K562 (cell line): ENCODE measurements around the gene DNAJB13. TPM values are rescaled to one million over a fixed set of nuclear protein-coding genes. Genes with fewer than 3 reads are reported as not detected.

Experiments
- C11orf30 ChIP-seq: fragments of 450-650 bp; IDR thresholded peaks from 2 replicates; pipeline ENCODE4 v1.6.1; 2016; ENCODE audit warnings: low read depth, mild to moderate bottlenecking
- CAMTA2 ChIP-seq: fragments of 250-450 bp; sonication (Bioruptor Pico); conservative IDR thresholded peaks from 2 replicates; pipeline ENCODE4 v1.5.1; 2022
- CBFA2T2 ChIP-seq: fragments of 450-650 bp; conservative IDR thresholded peaks from 2 replicates; pipeline ENCODE4 v1.6.1; 2017; ENCODE audit warnings: mild to moderate bottlenecking
- CBFA2T3 ChIP-seq: fragments of 450-650 bp; IDR thresholded peaks from 2 replicates; pipeline ENCODE4 v1.6.1; 2017
- COPS2 ChIP-seq: fragments of 450-650 bp; conservative IDR thresholded peaks from 2 replicates; pipeline ENCODE4 v1.6.1; 2016; ENCODE audit warnings: mild to moderate bottlenecking, moderate library complexity
- FOXO4 ChIP-seq: fragments of 450-650 bp; formaldehyde crosslinking; IDR thresholded peaks from 2 replicates; pipeline ENCODE4 v1.4.0; 2020; ENCODE audit warnings: mild to moderate bottlenecking, moderate library complexity
- HDAC6 ChIP-seq: IDR thresholded peaks from 2 replicates; pipeline ENCODE4 v1.6.1; 2012; ENCODE audit warnings: low read depth, mild to moderate bottlenecking, control low read depth, inconsistent platforms, low read length, moderate library complexity
- KDM1A ChIP-seq, 2 experiments: fragments of 450-650 bp; IDR thresholded peaks; 2 replicates each; pipeline ENCODE4 v1.6.1; 2016; ENCODE audit warnings: mild to moderate bottlenecking in 2 of 2
- KDM5B ChIP-seq: fragments of 200-600 bp; sonication (generic); IDR thresholded peaks from 2 replicates; pipeline ENCODE4 v1.6.1; 2012; ENCODE audit warnings: low read depth, mild to moderate bottlenecking, moderate library complexity, low read length, control low read depth, inconsistent platforms; ENCODE audit not compliant: insufficient replicate concordance
- MEIS2 ChIP-seq: fragments of 450-650 bp; IDR thresholded peaks from 2 replicates; pipeline ENCODE4 v1.6.1; 2014; ENCODE audit warnings: mild to moderate bottlenecking; ENCODE audit not compliant: partially characterized antibody
- NFIX ChIP-seq: fragments of 250-450 bp; sonication (Bioruptor Pico); IDR thresholded peaks from 2 replicates; pipeline ENCODE4 v1.4.0; 2020; ENCODE audit warnings: low read depth, mild to moderate bottlenecking, moderate library complexity
- POLR3A ChIP-seq: IDR thresholded peaks from 2 replicates; pipeline ENCODE4 v1.6.1; 2011; ENCODE audit warnings: borderline replicate concordance, mild to moderate bottlenecking, moderate library complexity; ENCODE audit not compliant: insufficient read length, insufficient read depth; ENCODE audit errors: extremely low read depth
- SMARCA5 ChIP-seq: fragments of 450-650 bp; IDR thresholded peaks from 2 replicates; pipeline ENCODE4 v1.6.1; 2016
- TARDBP ChIP-seq: fragments of 450-650 bp; IDR thresholded peaks from 2 replicates; pipeline ENCODE4 v1.6.1; 2016
- XRCC5 ChIP-seq: fragments of 200-400 bp; formaldehyde crosslinking; IDR thresholded peaks from 2 replicates; pipeline ENCODE4 v1.6.1; 2017; ENCODE audit warnings: low read depth, mild to moderate bottlenecking, low read length
- ZBTB1 ChIP-seq: sonication (generic); formaldehyde crosslinking; IDR thresholded peaks from 2 replicates; pipeline ENCODE4 v1.8.1; 2023; ENCODE audit warnings: missing genetic modification reagents, low read depth, mild to moderate bottlenecking, borderline replicate concordance
- ZNF121 ChIP-seq: sonication (generic); formaldehyde crosslinking; conservative IDR thresholded peaks from 2 replicates; pipeline ENCODE4 v1.8.0; 2022; ENCODE audit warnings: missing genetic modification reagents
- ZNF197 ChIP-seq: fragments of 200-800 bp; sonication (Bioruptor generic); IDR thresholded peaks from 2 replicates; pipeline ENCODE4 v1.6.1; 2016; ENCODE audit warnings: low read depth, missing genetic modification characterization, missing compliant biosample characterization
- ZNF24 ChIP-seq: fragments of 450-650 bp; IDR thresholded peaks from 2 replicates; pipeline ENCODE4 v1.6.1; 2016
- ZNF398 ChIP-seq: fragments of 250-450 bp; sonication (Bioruptor Pico); IDR thresholded peaks from 2 replicates; pipeline ENCODE4 v1.8.0; 2021; ENCODE audit warnings: moderate library complexity, mild to moderate bottlenecking, inconsistent platforms
- ZNF583 ChIP-seq: fragments of 250-450 bp; sonication (Bioruptor Pico); IDR thresholded peaks from 2 replicates; pipeline ENCODE4 v1.4.0; 2020
- ZNF75A ChIP-seq: fragments of 450-650 bp; formaldehyde crosslinking; IDR thresholded peaks from 2 replicates; pipeline ENCODE4 v1.4.0; 2020; ENCODE audit warnings: mild to moderate bottlenecking
- polyA plus RNA-seq, 8 experiments: library from polyadenylated mRNA; depleted of rRNA in 4 of 8; stranded (reverse) in 5 of 8; unstranded in 3 of 8; fragments of >200 nt; fragmentation: Nextera tagmentation in 2 of 8; fragmentation: Illumina TruSeq in 1 of 8; extraction: Ambion mirVana in 2 of 8; extraction: Trizol in 1 of 8; gene quantifications; 2 replicates each; pipeline versions ENCODE4 v1.2.1 to v1.2.3, GENCODE V29; 2011 to 2014; ENCODE audit warnings: inconsistent platforms in 1 of 8, missing spikeins in 1 of 8
- total RNA-seq, 7 experiments: library from RNA; depleted of rRNA in 6 of 7; stranded (reverse); fragments of >200 nt in 6 of 7; fragmentation: Illumina TruSeq in 2 of 7; extraction: Trizol in 2 of 7; gene quantifications; 2 replicates each; pipeline versions ENCODE4 v1.2.1 to v1.2.3, GENCODE V29; 2011 to 2021; ENCODE audit warnings: low replicate concordance in 1 of 7
- TF ChIP-seq, protein P1 (sequence below): sonication (generic); formaldehyde crosslinking; IDR thresholded peaks from 2 replicates; pipeline ENCODE4 v1.8.0; 2023; ENCODE audit warnings: mild to moderate bottlenecking, missing genetic modification reagents

Gene DNAJB13
- total and polyA plus RNA-seq, 9 of the 15 experiments (the other 6 are each of a cell fraction or from before 2014, with no cell fraction given), result 0.14 TPM; not detected in 8

DNA sequence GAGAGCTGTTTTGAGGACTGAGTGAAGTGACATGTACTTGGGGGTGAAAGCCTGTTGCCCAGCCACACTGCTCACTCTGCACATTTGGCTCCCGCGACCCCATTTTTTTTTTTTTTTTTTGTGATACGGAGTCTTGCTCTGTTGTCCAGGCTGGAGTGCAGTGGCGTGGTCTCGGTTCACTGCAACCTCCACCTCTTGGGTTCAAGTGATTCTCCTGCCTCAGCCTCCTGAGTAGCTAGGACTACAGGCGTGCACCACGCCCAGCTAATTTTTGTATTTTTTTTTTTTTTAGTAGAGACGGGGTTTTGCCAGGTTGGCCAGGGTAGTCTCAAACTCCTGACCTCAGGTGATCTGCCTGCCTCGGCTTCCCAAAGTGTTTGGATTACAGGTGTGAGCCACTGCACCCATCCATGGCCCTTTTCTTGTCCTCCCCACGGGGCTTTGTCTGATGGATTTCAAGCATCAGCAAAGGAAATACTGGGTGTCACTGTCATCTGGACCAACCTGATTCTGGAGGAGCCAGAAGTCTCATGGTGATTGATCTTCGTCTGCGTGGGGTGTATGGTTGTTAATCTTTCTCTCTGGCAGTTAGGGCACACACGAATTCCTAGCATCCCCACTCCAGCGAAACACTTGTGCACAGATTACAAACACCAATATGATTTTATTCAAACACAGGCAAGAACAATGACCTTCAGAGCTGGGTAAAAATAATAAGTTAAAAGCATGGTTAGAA, 61.4 kb downstream of the DNAJB13 start (continued):
- TF ChIP-seq COPS2, result no peak
- peak; percentile 79 for TF ChIP-seq MEIS2
- no peak for TF ChIP-seq XRCC5
- no peak for TF ChIP-seq ZNF24
- TF ChIP-seq CAMTA2 (CRISPR knock-in tag), result no peak
- TF ChIP-seq, protein P1, sequence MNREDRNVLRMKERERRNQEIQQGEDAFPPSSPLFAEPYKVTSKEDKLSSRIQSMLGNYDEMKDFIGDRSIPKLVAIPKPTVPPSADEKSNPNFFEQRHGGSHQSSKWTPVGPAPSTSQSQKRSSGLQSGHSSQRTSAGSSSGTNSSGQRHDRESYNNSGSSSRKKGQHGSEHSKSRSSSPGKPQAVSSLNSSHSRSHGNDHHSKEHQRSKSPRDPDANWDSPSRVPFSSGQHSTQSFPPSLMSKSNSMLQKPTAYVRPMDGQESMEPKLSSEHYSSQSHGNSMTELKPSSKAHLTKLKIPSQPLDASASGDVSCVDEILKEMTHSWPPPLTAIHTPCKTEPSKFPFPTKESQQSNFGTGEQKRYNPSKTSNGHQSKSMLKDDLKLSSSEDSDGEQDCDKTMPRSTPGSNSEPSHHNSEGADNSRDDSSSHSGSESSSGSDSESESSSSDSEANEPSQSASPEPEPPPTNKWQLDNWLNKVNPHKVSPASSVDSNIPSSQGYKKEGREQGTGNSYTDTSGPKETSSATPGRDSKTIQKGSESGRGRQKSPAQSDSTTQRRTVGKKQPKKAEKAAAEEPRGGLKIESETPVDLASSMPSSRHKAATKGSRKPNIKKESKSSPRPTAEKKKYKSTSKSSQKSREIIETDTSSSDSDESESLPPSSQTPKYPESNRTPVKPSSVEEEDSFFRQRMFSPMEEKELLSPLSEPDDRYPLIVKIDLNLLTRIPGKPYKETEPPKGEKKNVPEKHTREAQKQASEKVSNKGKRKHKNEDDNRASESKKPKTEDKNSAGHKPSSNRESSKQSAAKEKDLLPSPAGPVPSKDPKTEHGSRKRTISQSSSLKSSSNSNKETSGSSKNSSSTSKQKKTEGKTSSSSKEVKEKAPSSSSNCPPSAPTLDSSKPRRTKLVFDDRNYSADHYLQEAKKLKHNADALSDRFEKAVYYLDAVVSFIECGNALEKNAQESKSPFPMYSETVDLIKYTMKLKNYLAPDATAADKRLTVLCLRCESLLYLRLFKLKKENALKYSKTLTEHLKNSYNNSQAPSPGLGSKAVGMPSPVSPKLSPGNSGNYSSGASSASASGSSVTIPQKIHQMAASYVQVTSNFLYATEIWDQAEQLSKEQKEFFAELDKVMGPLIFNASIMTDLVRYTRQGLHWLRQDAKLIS (CRISPR knock-in tag), result 0 out of 2 replicates have a peak, but pooled peaks have one; percentile 45
- peak in 1 of 2 experiments; percentile 14; a peak in 1 of 4 replicates for TF ChIP-seq KDM1A (IDR thresholded peaks at IDR 0.05)
- TF ChIP-seq SMARCA5, result 0 out of 2 replicates have a peak, but pooled peaks have one; percentile 33
- no peak for TF ChIP-seq ZNF197
- 0 out of 2 replicates have a peak, but pooled peaks have one; percentile 12 for TF ChIP-seq ZBTB1
- peak; percentile 4 for TF ChIP-seq POLR3A
- TF ChIP-seq CBFA2T2, result peak; percentile 44
- no peak for TF ChIP-seq HDAC6
- no peak for TF ChIP-seq C11orf30
- no peak for TF ChIP-seq FOXO4
- TF ChIP-seq CBFA2T3, result peak; percentile 68
- TF ChIP-seq ZNF398 (CRISPR knock-in tag), result 0 out of 2 replicates have a peak, but pooled peaks have one; percentile 35
- no peak for TF ChIP-seq TARDBP
- TF ChIP-seq NFIX (CRISPR knock-in tag), result no peak
- TF ChIP-seq ZNF75A (CRISPR knock-in tag), result no peak
- peak; percentile 87 for TF ChIP-seq ZNF121
- TF ChIP-seq KDM5B, result no peak
- TF ChIP-seq ZNF583 (CRISPR knock-in tag), result no peak
